CD4-positive, alpha-beta T cell (primary cell): Measurements from ENCODE around the gene FBXO47. TPM values are rescaled to one million over a fixed set of nuclear protein-coding genes. Genes with fewer than 3 reads are reported as not detected.
A peak's percentile ranks its signal among the peaks of the same experiment; 100 is the strongest.

Experiments
- ATAC-seq: fragments of 200-7000 bp; cut with Tn5 transposase; one replicate; pipeline ENCODE4 v1.10.0; 2022; ENCODE audit warnings: mild to moderate bottlenecking; ENCODE audit not compliant: poor library complexity
- CTCF ChIA-PET: fragments of 350-600 bp; sonication (Branson Sonifier 250); formaldehyde crosslinking; loops from one replicate; lab custom pipeline; 2021; ENCODE audit warnings: antibody characterized with exemption, inconsistent platforms; lab: Charles Lee
- POLR2A ChIA-PET: fragments of 350-600 bp; sonication (Branson Sonifier 250); formaldehyde crosslinking; loops from one replicate; lab custom pipeline; 2021; ENCODE audit warnings: antibody characterized with exemption, inconsistent platforms; lab: Charles Lee
- DNase-seq, 14 experiments: peaks; one replicate each; pipeline ENCODE4 v3.0.0-alpha.2; 2013 to 2020; ENCODE audit warnings: mixed read lengths in 2 of 14
- H3K27ac ChIP-seq, 2 donors: one replicate each; pipeline versions ENCODE4 v1.5.1 to v1.7.0; 2013; ENCODE audit warnings: low read length in 2 of 2, low read depth in 1 of 2, mild to moderate bottlenecking in 1 of 2
- H3K27me3 ChIP-seq, 2 experiments: 1 replicate in 1 of 2; 2 replicates in 1 of 2; pipeline versions ENCODE4 v1.6.1 to v1.7.0; 2013; ENCODE audit warnings: low read length in 2 of 2, control low read depth in 1 of 2, mild to moderate bottlenecking in 1 of 2, moderate library complexity in 1 of 2; ENCODE audit not compliant: insufficient read depth in 2 of 2, control insufficient read depth in 1 of 2
- H3K36me3 ChIP-seq: one replicate; pipeline ENCODE4 v1.6.1; 2013; ENCODE audit warnings: low read length, control low read depth; ENCODE audit not compliant: insufficient read depth
- H3K4me1 ChIP-seq: one replicate; pipeline ENCODE4 v1.6.1; 2013; ENCODE audit warnings: low read length, control low read depth; ENCODE audit not compliant: insufficient read depth
- H3K4me3 ChIP-seq: one replicate; pipeline ENCODE4 v1.5.1; 2013; ENCODE audit warnings: mild to moderate bottlenecking, low read length, moderate library complexity
- H3K9me3 ChIP-seq, 2 experiments: 1 replicate in 1 of 2; 2 replicates in 1 of 2; pipeline versions ENCODE4 v1.6.1 to v1.7.0; 2013; ENCODE audit warnings: low read length in 2 of 2, mild to moderate bottlenecking in 2 of 2, control low read depth in 1 of 2, moderate library complexity in 1 of 2; ENCODE audit not compliant: control insufficient read depth in 1 of 2, insufficient read depth in 1 of 2
- H3K27ac Mint-ChIP-seq: one replicate; pipeline ENCODE4 v1.8.0; 2020; ENCODE audit warnings: mixed read lengths
- H3K27me3 Mint-ChIP-seq: one replicate; pipeline ENCODE4 v1.8.0; 2021; ENCODE audit warnings: mixed read lengths
- H3K36me3 Mint-ChIP-seq: one replicate; pipeline ENCODE4 v1.8.0; 2021; ENCODE audit warnings: low read depth, mixed read lengths
- H3K4me1 Mint-ChIP-seq: one replicate; pipeline ENCODE4 v1.8.0; 2021; ENCODE audit warnings: low read depth, mixed read lengths
- H3K4me3 Mint-ChIP-seq: one replicate; pipeline ENCODE4 v1.8.0; 2020; ENCODE audit warnings: mild to moderate bottlenecking, mixed read lengths
- H3K9me3 Mint-ChIP-seq: one replicate; pipeline ENCODE4 v1.8.0; 2020; ENCODE audit warnings: mixed read lengths
- intact Hi-C, 2 experiments: fragments of 100-400 bp; cut with DNase I in 1 of 2; cut with micrococcal nuclease in 1 of 2; formaldehyde crosslinking; loops; one replicate each; pipeline versions ENCODE4 v1.15.1 to v1.9.0; 2023 to 2025; cut with DNase I, micrococcal nuclease
- total RNA-seq, 174 experiments: library from RNA in 2 of 174; stranded (reverse) in 2 of 174; gene quantifications; one replicate each; pipeline ENCODE4 v1.2.3 and lab custom pipeline; 2021 to 2026
- TF ChIP-seq, protein P1 (sequence below): fragments of 200-600 bp; IDR thresholded peaks from one replicate; pipeline ENCODE4 v1.8.0; 2022; ENCODE audit warnings: antibody characterized with exemption, mild to moderate bottlenecking

The FBXO47 gene
- total RNA-seq, 2 experiments from 2014 or later = not detected

DNA sequence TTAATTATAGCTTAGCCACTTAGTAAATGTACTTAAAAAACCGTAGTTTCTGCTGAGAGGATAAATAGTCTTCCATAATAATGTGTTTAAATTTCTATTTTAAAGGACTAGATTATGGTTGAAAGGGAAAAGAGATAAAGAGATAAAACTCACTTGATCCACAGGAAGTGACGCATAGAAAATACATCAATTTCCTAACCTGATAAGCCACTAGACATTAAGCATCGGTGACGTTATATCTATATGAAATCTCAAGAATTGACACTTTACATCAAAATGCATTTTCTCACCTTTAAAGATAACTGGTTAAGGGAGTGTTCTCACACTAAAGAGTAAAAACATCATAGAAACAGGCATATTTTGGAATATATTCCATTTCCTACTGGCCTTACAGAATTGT, 5.8 kb downstream of the FBXO47 start:
- peak in 1 of 14 experiments; percentile 38 for DNase-seq
- intact Hi-C loops = no loop called here
- Mint-ChIP-seq H3K36me3 (no peaks in the 10 kb centered on the region), H3K27ac (peak overlapping the region; percentile 40), H3K27me3 (no peaks in the 10 kb centered on the region), H3K4me3 (no peak overlapping the region), H3K9me3 (no peaks in the 10 kb centered on the region), H3K4me1 (peaks cover 37% of the 10 kb centered on the region)
- TF ChIP-seq, protein P1, sequence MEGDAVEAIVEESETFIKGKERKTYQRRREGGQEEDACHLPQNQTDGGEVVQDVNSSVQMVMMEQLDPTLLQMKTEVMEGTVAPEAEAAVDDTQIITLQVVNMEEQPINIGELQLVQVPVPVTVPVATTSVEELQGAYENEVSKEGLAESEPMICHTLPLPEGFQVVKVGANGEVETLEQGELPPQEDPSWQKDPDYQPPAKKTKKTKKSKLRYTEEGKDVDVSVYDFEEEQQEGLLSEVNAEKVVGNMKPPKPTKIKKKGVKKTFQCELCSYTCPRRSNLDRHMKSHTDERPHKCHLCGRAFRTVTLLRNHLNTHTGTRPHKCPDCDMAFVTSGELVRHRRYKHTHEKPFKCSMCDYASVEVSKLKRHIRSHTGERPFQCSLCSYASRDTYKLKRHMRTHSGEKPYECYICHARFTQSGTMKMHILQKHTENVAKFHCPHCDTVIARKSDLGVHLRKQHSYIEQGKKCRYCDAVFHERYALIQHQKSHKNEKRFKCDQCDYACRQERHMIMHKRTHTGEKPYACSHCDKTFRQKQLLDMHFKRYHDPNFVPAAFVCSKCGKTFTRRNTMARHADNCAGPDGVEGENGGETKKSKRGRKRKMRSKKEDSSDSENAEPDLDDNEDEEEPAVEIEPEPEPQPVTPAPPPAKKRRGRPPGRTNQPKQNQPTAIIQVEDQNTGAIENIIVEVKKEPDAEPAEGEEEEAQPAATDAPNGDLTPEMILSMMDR = no peak
- POLR2A ChIA-PET = interaction anchor here (2.2 kb wide), 1 partner anchor 192 kb away, joined by 10 read pairs; no protein-coding TSS in a partner anchor
- H3K9me3 ChIP-seq = no peaks in the 10 kb centered on the region
- H3K27ac ChIP-seq = no peak overlapping the region
- no peaks in the 10 kb centered on the region for H3K27me3 ChIP-seq
- peak; percentile 33 for ATAC-seq
- no peak overlapping the region for H3K4me3 ChIP-seq
- CTCF ChIA-PET = interaction anchor here (1.7 kb wide), 1 partner anchor 203 kb away, joined by 3 read pairs; no protein-coding TSS in a partner anchor
- no peaks in the 10 kb centered on the region for H3K36me3 ChIP-seq
- peaks cover 11% of the 10 kb centered on the region for H3K4me1 ChIP-seq

DNA sequence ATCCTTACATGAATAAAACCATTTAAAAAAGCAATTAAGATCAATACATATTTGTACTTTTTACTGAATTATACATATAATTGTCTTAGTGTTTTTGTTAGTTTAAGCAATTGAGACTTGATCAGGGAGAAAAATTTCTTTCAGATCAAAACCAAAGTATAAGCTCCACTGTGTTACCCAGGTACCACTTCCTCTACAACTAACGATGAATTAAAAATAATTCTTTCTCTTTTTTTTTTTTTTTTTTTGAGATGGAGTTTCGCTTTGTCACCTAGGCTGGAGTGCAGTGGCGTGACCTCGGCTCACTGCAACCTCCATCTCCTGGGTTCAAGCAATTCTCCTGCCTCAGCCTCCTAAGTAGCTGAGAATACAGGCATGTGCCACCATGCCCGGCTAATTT, 6.8 kb downstream of the FBXO47 start:
- no peaks in the 10 kb centered on the region for H3K9me3 ChIP-seq
- H3K27ac Mint-ChIP-seq = peak overlapping the region; percentile 44
- peak overlapping the region; percentile 42 for H3K4me3 Mint-ChIP-seq

DNA sequence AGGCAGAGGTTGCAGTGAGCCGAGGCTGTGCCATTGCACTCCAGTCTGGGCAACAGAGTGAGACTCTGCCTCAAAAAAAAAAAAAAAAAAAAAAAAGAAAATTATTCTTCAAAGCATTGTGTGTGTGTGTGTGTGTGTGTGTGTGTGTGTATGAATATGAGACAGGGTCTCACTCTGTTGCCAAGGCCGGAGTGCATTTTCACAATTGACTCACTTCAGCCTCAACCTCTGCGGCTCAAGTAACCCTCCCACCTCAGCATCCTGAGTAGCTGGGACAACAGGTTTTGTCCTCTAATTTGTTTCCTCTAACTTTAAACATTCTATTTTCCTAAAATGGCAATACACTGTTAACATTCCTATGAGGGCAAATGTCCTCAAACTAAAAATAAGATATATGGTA, 7.7 kb downstream of the FBXO47 start:
- Mint-ChIP-seq H3K27ac (peak overlapping the region; percentile 53), H3K4me1 (peaks cover 37% of the 10 kb centered on the region), H3K27me3 (no peaks in the 10 kb centered on the region), H3K9me3 (no peaks in the 10 kb centered on the region), H3K4me3 (no peak overlapping the region), H3K36me3 (no peaks in the 10 kb centered on the region)
- ChIA-PET CTCF (no interaction called here), POLR2A (interaction anchor here (1.4 to 2.2 kb wide), 2 partner anchors 90 to 194 kb away, joined by 10 read pairs; partner anchors contain the start of gene LASP1)
- no peak overlapping the region for H3K4me3 ChIP-seq
- H3K9me3 ChIP-seq = no peaks in the 10 kb centered on the region
- ATAC-seq (no peak), DNase-seq (no peak)
- no peak overlapping the region for H3K27ac ChIP-seq
- H3K27me3 ChIP-seq = no peaks in the 10 kb centered on the region
- intact Hi-C loops = no loop called here
- TF ChIP-seq, protein P1 = no peak
- H3K4me1 ChIP-seq = peaks cover 11% of the 10 kb centered on the region
- H3K36me3 ChIP-seq = no peaks in the 10 kb centered on the region

More for the DNA sequence above, 6.8 kb downstream of the FBXO47 start:
- Histone ChIP-seq H3K27me3 (no peaks in the 10 kb centered on the region), H3K4me1 (peaks cover 11% of the 10 kb centered on the region), H3K4me3 (peak overlapping the region; percentile 8), H3K36me3 (no peaks in the 10 kb centered on the region), H3K27ac (no peak overlapping the region)
- TF ChIP-seq, protein P1 = no peak
- Mint-ChIP-seq H3K27me3 (no peaks in the 10 kb centered on the region), H3K9me3 (no peaks in the 10 kb centered on the region), H3K4me1 (peaks cover 37% of the 10 kb centered on the region), H3K36me3 (no peaks in the 10 kb centered on the region)
- POLR2A ChIA-PET = interaction anchor here (0.7 to 2.2 kb wide), 6 partner anchors 22 to 193 kb away, joined by 3 to 10 read pairs (median 4); partner anchors contain the start of gene LASP1
- ATAC-seq (peak; percentile 85), DNase-seq (peak in 1 of 14 experiments; percentile 41)
- CTCF ChIA-PET = no interaction called here
- intact Hi-C loops = no loop called here
